Small intestine (tissue), 7 donors: ENCODE results near the gene ADAMTS20. TPM values are rescaled to one million over a fixed set of nuclear protein-coding genes. Genes with fewer than 3 reads are reported as not detected.

Experiments used
- DNase-seq, 2 donors: peaks; one replicate each; pipeline versions ENCODE4 v3.0.0 to v3.0.0-alpha.2; 2013
- FAIRE-seq: peaks from 2 replicates; lab custom pipeline; 2012; peaks lifted over from hg19 to GRCh38; lab: Jason Lieb, UNC
- H3K27ac ChIP-seq, 3 donors: one replicate each; pipeline ENCODE4 v1.5.1; 2013; ENCODE audit warnings: low read length in 2 of 3, mild to moderate bottlenecking in 2 of 3, control low read depth in 1 of 3, inconsistent platforms in 1 of 3, low read depth in 1 of 3, moderate library complexity in 1 of 3
- H3K27me3 ChIP-seq, 3 donors: one replicate each; pipeline ENCODE4 v1.6.1; 2013; ENCODE audit warnings: low read length in 3 of 3, inconsistent platforms in 1 of 3; ENCODE audit not compliant: control insufficient read depth in 3 of 3, insufficient read depth in 3 of 3
- H3K36me3 ChIP-seq, 3 donors: one replicate each; pipeline ENCODE4 v1.6.1; 2013; ENCODE audit warnings: low read length in 3 of 3, inconsistent platforms in 1 of 3, low read depth in 1 of 3, mild to moderate bottlenecking in 1 of 3, moderate library complexity in 1 of 3; ENCODE audit not compliant: control insufficient read depth in 3 of 3, insufficient read depth in 2 of 3
- H3K4me1 ChIP-seq, 3 donors: one replicate each; pipeline ENCODE4 v1.6.1; 2013; ENCODE audit warnings: low read length in 2 of 3, inconsistent platforms in 1 of 3, low read depth in 1 of 3, mild to moderate bottlenecking in 1 of 3, moderate library complexity in 1 of 3; ENCODE audit not compliant: control insufficient read depth in 3 of 3, insufficient read depth in 2 of 3
- H3K4me3 ChIP-seq, 3 donors: one replicate each; pipeline ENCODE4 v1.5.1; 2013; ENCODE audit warnings: low read length in 3 of 3, control low read depth in 1 of 3, inconsistent platforms in 1 of 3, low read depth in 1 of 3, mild to moderate bottlenecking in 1 of 3, moderate library complexity in 1 of 3
- H3K9me3 ChIP-seq, 2 donors: one replicate each; pipeline ENCODE4 v1.6.1; 2013; ENCODE audit warnings: low read depth in 1 of 2, low read length in 1 of 2; ENCODE audit not compliant: control insufficient read depth in 2 of 2, insufficient read depth in 1 of 2
- WGBS, 3 donors: extraction: QIAGEN DNeasy Blood & Tissue Kit; methylation state at CpG; one replicate each; pipeline ENCODE4 v1.1.7; 2013; 5-methylcytosine and 5-hydroxymethylcytosine counted together
- polyA plus RNA-seq, 4 donors: library from polyadenylated mRNA; stranded (reverse) in 3 of 4; unstranded in 1 of 4; fragments of 200-250 nt in 3 of 4; fragments of 120-200 nt in 1 of 4; gene quantifications; one replicate each; pipeline versions ENCODE4 v1.2.1 to v1.2.3, GENCODE V29; 2013
- donor health status: healthy with polysubstance abuse.
- donor health status: control.
- donor health status: control.
- donor health status: Bipolar disorder and iron deficiency.
- donor health status: healthy.

ADAMTS20 gene
- polyA plus RNA-seq, 4 donors = not detected

DNA sequence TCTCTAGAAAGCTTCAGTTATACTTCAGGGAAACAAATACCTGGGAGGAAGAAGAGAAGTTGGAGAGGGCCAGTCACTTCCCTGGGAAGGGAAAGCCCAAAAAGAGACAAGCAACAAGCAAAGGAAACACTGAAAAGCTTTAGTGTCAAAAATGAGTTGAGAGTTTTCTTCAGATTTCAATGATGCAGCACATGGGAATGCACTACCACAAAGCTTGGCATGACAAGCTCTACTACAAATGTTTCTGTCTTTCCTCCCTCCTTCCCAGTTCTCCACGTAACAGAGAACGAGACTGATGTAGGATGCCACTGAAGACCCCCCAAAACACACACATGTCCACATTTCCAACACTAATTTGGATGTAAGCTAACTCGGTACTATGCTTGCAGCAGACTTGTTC is 26.8 kb upstream of the ADAMTS20 start:
- H3K9me3 ChIP-seq = no peaks in the 10 kb centered on the region
- H3K4me1 ChIP-seq = no peaks in the 10 kb centered on the region
- H3K27me3 ChIP-seq = no peaks in the 10 kb centered on the region
- DNase-seq (no peak), FAIRE-seq (no peak)
- H3K36me3 ChIP-seq = no peaks in the 10 kb centered on the region
- 55 to 67% (median 57%) methylated on average over 3 of the region's 3 CpGs for WGBS, 3 donors
- no peak overlapping the region for H3K27ac ChIP-seq
- H3K4me3 ChIP-seq = no peak overlapping the region

- Histone ChIP-seq H3K36me3 (no peaks in the 10 kb centered on the region), H3K9me3 (no peaks in the 10 kb centered on the region), H3K27ac (no peak overlapping the region), H3K27me3 (no peaks in the 10 kb centered on the region), H3K4me1 (no peaks in the 10 kb centered on the region), H3K4me3 (no peak overlapping the region)
- no peak for FAIRE-seq
- no peak for DNase-seq
- 29 to 36% (median 36%) methylated on average over 3 of the region's 3 CpGs for WGBS, 3 donors
These were observed 25.4 kb upstream of the ADAMTS20 start for GRCh38 chr12:43577381-43577780.

- FAIRE-seq = no peak
- no peak overlapping the region for H3K27ac ChIP-seq
- 61 to 82% (median 74%) methylated on average over 2 of the region's 2 CpGs for WGBS, 3 donors
- no peaks in the 10 kb centered on the region for H3K36me3 ChIP-seq
- no peaks in the 10 kb centered on the region for H3K9me3 ChIP-seq
- no peaks in the 10 kb centered on the region for H3K4me1 ChIP-seq
- no peak overlapping the region for H3K4me3 ChIP-seq
- DNase-seq = no peak
- no peaks in the 10 kb centered on the region for H3K27me3 ChIP-seq
These were observed 24.2 kb upstream of the ADAMTS20 start for GRCh38 chr12:43576162-43576561.

GRCh38 chr12:43571885-43572284 is 19.9 kb upstream of the ADAMTS20 start:
- no peak overlapping the region for H3K27ac ChIP-seq
- no peaks in the 10 kb centered on the region for H3K36me3 ChIP-seq
- no peak for DNase-seq
- H3K4me3 ChIP-seq = no peak overlapping the region
- WGBS, 3 donors = 58 to 62% (median 58%) methylated on average over 27 of the region's 27 CpGs
- H3K4me1 ChIP-seq = no peaks in the 10 kb centered on the region
- no peak for FAIRE-seq
- no peaks in the 10 kb centered on the region for H3K27me3 ChIP-seq
- no peaks in the 10 kb centered on the region for H3K9me3 ChIP-seq

DNA sequence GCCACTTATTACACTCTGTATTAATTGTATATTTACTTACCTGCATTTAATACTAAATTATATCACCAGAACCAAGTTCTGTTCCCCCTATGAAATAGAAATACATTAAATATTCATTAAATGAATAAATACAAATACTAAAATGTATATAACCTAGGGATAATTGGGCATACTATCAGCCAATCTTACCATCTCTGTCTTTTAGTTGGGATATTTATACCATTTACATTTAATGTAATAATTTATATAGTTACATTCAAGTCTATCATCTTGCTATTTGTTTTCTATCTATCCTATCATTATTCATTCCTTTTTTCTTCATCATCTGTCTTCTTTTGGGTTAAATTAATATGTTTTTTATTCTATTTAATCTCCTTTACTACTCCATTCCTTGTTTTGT is 4.1 kb upstream of the ADAMTS20 start:
- Histone ChIP-seq H3K4me1 (no peaks in the 10 kb centered on the region), H3K36me3 (no peaks in the 10 kb centered on the region), H3K27ac (no peak overlapping the region), H3K4me3 (no peak overlapping the region), H3K27me3 (peaks cover 0 to 22% (median 15%) of the 10 kb centered on the region in 3 donors), H3K9me3 (peaks cover 0 to 2% of the 10 kb centered on the region in 2 donors)
- DNase-seq (no peak), FAIRE-seq (no peak)

DNA sequence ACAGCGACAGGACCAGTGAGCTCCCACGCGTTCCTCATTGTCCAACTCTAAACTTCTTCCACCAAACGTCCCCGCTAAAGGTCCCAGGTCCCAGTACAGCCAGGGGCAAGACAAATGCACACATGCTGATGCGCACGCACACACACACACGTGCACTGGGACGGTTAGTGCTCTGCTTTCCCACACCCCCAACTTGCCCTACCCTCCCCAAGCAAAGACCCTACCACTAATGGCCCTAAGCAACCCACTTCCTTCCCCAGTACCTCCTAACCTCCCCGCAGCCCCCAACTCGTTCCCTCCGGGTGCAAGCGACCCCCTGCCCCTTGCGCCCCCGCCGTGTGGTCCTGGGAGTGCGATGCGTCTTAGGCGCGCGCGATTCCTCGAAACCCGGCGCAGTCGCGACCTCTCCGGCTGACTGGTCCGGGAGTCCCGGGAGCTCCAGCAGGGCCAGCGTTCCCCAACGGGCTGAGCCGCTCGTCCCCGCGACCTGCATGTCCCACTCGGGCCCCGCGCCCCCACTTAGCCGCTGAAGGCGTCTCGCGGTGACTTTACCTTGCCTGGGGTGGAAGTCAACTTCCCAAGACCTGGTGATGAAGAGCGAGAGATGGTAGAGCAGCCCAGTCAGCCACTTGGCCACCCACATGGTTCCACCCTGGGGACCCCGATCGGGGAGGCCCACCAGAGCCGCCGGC is 578 bp downstream of the ADAMTS20 start:
- FAIRE-seq = no peak
- 7 to 34% (median 30%) methylated on average over 42 to 48 of the region's 48 CpGs for WGBS, 3 donors
- H3K4me1 ChIP-seq = no peaks in the 10 kb centered on the region
- peak in 1 of 2 donors; percentile 1 for DNase-seq
- H3K27me3 ChIP-seq = peaks cover 0 to 30% (median 19%) of the 10 kb centered on the region in 3 donors
- peak overlapping the region in 1 of 3 donors; percentile 25 for H3K4me3 ChIP-seq
- H3K27ac ChIP-seq = no peak overlapping the region
- no peaks in the 10 kb centered on the region for H3K36me3 ChIP-seq
- H3K9me3 ChIP-seq = no peaks in the 10 kb centered on the region

GRCh38 chr12:43550831-43551271 is 1.2 kb downstream of the ADAMTS20 start:
- Histone ChIP-seq H3K9me3 (no peaks in the 10 kb centered on the region), H3K4me1 (no peaks in the 10 kb centered on the region), H3K36me3 (no peaks in the 10 kb centered on the region), H3K27ac (no peak overlapping the region), H3K4me3 (no peak overlapping the region), H3K27me3 (peaks cover 0 to 30% (median 19%) of the 10 kb centered on the region in 3 donors)
- DNase-seq (peak in 1 of 2 donors; percentile 2), FAIRE-seq (no peak)
- WGBS, 3 donors = 9 to 23% (median 17%) methylated on average over 31 of the region's 31 CpGs

GRCh38 chr12:43544703-43545102 is 7.3 kb downstream of the ADAMTS20 start:
- H3K9me3 ChIP-seq = no peaks in the 10 kb centered on the region
- no peaks in the 10 kb centered on the region for H3K27me3 ChIP-seq
- no peak for DNase-seq
- no peak overlapping the region for H3K4me3 ChIP-seq
- no peaks in the 10 kb centered on the region for H3K36me3 ChIP-seq
- H3K4me1 ChIP-seq = no peaks in the 10 kb centered on the region
- FAIRE-seq = no peak
- no peak overlapping the region for H3K27ac ChIP-seq
- WGBS, 3 donors = 71 to 86% (median 80%) methylated on average over 3 of the region's 3 CpGs

- no peak for DNase-seq
- Histone ChIP-seq H3K27me3 (no peaks in the 10 kb centered on the region), H3K9me3 (no peaks in the 10 kb centered on the region), H3K4me1 (no peaks in the 10 kb centered on the region), H3K4me3 (no peak overlapping the region), H3K36me3 (no peaks in the 10 kb centered on the region), H3K27ac (no peak overlapping the region)
- FAIRE-seq = no peak
These were observed 11.5 kb downstream of the ADAMTS20 start for GRCh38 chr12:43540470-43540869.
